GM19468 (cell line): ENCODE results near the gene HYAL1.
A peak's percentile ranks its signal among the peaks of the same experiment; 100 is the strongest.
"Not testable (repeated sequence)": the region's sequence is repeated elsewhere in the genome, so short reads cannot be mapped to it uniquely, and the experiment has no call there.

ENCODE experiments used
- ATAC-seq: cut with Tn5 transposase; IDR thresholded peaks from one replicate; pipeline ENCODE4 v1.9.1; 2021; ENCODE audit warnings: mild to moderate bottlenecking, moderate library complexity, moderate number of reproducible peaks; ENCODE audit not compliant: unreplicated experiment; ENCODE audit errors: extremely low read depth

Gene HYAL1

GRCh38 chr3:50275996-50276761, 27.2 kb downstream of the HYAL1 start:
- no peak for ATAC-seq

GRCh38 chr3:50275141-50275995, 28.0 kb downstream of the HYAL1 start:
- no peak for ATAC-seq

- ATAC-seq = no peak
Observed at GRCh38 chr3:50274371-50275104, 28.8 kb downstream of the HYAL1 start.

GRCh38 chr3:50273689-50274065, 29.7 kb downstream of the HYAL1 start:
- no peak for ATAC-seq

GRCh38 chr3:50272911-50273688, 30.3 kb downstream of the HYAL1 start:
- peak; percentile 26 for ATAC-seq

- not testable (repeated sequence) for ATAC-seq
Observed at GRCh38 chr3:50272538-50272910, 30.9 kb downstream of the HYAL1 start.

- no peak for ATAC-seq
Observed at GRCh38 chr3:50271314-50271936, 31.9 kb downstream of the HYAL1 start.

- no peak for ATAC-seq
Observed at GRCh38 chr3:50270422-50271224, 32.8 kb downstream of the HYAL1 start.

- ATAC-seq = no peak
Observed at GRCh38 chr3:50269977-50270413, 33.4 kb downstream of the HYAL1 start.

- no peak for ATAC-seq
Observed at GRCh38 chr3:50269460-50269859, 33.9 kb downstream of the HYAL1 start.

- ATAC-seq = no peak
Observed at GRCh38 chr3:50268703-50269451, 34.5 kb downstream of the HYAL1 start, which contains the start of gene SEMA3B. Gene SEMA3B (plus strand): TSS chr3:50269147. CDS start chr3:50269241, 94 bp downstream.

GRCh38 chr3:50268276-50268675, 35.1 kb downstream of the HYAL1 start:
- ATAC-seq = no peak

- no peak for ATAC-seq
Observed at GRCh38 chr3:50267280-50267913, 36.0 kb downstream of the HYAL1 start.

GRCh38 chr3:50266836-50267235, 36.5 kb downstream of the HYAL1 start:
- no peak for ATAC-seq

GRCh38 chr3:50266017-50266416, 37.4 kb downstream of the HYAL1 start:
- no peak for ATAC-seq

- no peak for ATAC-seq
Observed at GRCh38 chr3:50265571-50265970, 37.8 kb downstream of the HYAL1 start.

- no peak for ATAC-seq
Observed at GRCh38 chr3:50264964-50265485, 38.3 kb downstream of the HYAL1 start.
